HL-60 (cell line): ENCODE results near the gene TRPV2.

Experiments
- TF ChIP-seq, protein P1 (sequence below): IDR thresholded peaks from one replicate; pipeline ENCODE4 v1.5.1; 2011; ENCODE audit warnings: low read length, control low read depth, inconsistent platforms; ENCODE audit not compliant: insufficient read depth
- TF ChIP-seq, protein P2 (sequence below): IDR thresholded peaks from 2 replicates; pipeline ENCODE4 v1.6.1; 2012; ENCODE audit warnings: low read depth; ENCODE audit not compliant: insufficient replicate concordance

DNA sequence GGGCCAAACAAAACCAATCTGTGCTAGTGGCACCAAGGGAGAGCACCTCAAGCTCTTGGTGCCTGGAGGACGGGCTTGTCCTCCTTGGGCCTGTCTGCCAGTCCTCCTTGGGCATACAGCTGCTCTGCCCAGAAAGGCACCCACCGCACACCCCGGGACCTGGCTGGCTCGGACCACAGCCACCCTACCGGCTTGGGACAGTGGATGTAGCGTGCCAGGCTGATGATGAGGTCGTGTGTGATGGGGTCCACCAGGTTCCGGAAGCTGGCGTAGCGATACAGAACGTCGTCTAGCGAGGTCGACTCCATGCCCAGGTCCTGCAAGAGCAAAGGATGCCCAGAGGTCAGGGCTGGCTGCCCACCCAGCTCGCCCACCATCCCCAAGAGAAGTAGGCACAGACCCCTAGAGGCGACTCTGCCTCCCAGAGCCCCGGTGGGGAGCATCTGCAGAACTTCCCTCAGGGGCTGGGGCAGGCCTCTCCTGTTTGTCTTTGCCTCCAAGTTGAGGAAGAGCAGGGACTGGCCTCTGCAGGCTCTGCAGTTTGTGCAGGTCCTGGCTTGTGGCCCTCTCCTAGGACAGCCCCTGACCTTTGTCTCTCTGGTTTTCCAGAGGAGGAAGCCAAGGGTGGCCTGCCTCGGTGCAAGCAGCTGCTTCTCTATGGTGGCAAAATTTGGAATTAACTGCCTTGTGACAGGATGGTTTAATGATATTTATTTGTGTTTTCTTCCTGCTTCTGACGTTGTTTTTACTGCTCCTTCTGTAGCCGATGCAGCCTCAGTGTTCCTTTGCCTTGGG lies 46.9 kb downstream of the TRPV2 start:
- TF ChIP-seq, protein P1, sequence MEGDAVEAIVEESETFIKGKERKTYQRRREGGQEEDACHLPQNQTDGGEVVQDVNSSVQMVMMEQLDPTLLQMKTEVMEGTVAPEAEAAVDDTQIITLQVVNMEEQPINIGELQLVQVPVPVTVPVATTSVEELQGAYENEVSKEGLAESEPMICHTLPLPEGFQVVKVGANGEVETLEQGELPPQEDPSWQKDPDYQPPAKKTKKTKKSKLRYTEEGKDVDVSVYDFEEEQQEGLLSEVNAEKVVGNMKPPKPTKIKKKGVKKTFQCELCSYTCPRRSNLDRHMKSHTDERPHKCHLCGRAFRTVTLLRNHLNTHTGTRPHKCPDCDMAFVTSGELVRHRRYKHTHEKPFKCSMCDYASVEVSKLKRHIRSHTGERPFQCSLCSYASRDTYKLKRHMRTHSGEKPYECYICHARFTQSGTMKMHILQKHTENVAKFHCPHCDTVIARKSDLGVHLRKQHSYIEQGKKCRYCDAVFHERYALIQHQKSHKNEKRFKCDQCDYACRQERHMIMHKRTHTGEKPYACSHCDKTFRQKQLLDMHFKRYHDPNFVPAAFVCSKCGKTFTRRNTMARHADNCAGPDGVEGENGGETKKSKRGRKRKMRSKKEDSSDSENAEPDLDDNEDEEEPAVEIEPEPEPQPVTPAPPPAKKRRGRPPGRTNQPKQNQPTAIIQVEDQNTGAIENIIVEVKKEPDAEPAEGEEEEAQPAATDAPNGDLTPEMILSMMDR = no peak
- TF ChIP-seq, protein P2, sequence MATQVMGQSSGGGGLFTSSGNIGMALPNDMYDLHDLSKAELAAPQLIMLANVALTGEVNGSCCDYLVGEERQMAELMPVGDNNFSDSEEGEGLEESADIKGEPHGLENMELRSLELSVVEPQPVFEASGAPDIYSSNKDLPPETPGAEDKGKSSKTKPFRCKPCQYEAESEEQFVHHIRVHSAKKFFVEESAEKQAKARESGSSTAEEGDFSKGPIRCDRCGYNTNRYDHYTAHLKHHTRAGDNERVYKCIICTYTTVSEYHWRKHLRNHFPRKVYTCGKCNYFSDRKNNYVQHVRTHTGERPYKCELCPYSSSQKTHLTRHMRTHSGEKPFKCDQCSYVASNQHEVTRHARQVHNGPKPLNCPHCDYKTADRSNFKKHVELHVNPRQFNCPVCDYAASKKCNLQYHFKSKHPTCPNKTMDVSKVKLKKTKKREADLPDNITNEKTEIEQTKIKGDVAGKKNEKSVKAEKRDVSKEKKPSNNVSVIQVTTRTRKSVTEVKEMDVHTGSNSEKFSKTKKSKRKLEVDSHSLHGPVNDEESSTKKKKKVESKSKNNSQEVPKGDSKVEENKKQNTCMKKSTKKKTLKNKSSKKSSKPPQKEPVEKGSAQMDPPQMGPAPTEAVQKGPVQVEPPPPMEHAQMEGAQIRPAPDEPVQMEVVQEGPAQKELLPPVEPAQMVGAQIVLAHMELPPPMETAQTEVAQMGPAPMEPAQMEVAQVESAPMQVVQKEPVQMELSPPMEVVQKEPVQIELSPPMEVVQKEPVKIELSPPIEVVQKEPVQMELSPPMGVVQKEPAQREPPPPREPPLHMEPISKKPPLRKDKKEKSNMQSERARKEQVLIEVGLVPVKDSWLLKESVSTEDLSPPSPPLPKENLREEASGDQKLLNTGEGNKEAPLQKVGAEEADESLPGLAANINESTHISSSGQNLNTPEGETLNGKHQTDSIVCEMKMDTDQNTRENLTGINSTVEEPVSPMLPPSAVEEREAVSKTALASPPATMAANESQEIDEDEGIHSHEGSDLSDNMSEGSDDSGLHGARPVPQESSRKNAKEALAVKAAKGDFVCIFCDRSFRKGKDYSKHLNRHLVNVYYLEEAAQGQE = no peak
